Caco-2 (cell line): ENCODE data around the gene ARHGEF2. TPM values are rescaled to one million over a fixed set of nuclear protein-coding genes. Genes with fewer than 3 reads are reported as not detected.
A peak's percentile ranks its signal among the peaks of the same experiment; 100 is the strongest.

ENCODE experiments used
- BruUV-seq: library from RNA; stranded (reverse); fragments of 400-500 nt; replicated peaks from 2 replicates; lab custom pipeline; 2021; lab: Mats Ljungman, UMichigan
- CTCF ChIA-PET: fragments of 300-600 bp; sonication (Branson Sonifier 250); formaldehyde crosslinking; loops from one replicate; lab custom pipeline; 2022; ENCODE audit warnings: antibody characterized with exemption; lab: Charles Lee
- POLR2A ChIA-PET: fragments of 300-600 bp; sonication (Branson Sonifier 250); formaldehyde crosslinking; loops from one replicate; lab custom pipeline; 2022; ENCODE audit warnings: antibody characterized with exemption; lab: Charles Lee
- DNase-seq, 2 experiments: peaks; one replicate each; pipeline versions ENCODE4 v3.0.0 to v3.0.0-alpha.2; 2020 to 2022
- H3K27me3 ChIP-seq: replicated peaks from 2 replicates; pipeline ENCODE4 v1.6.0; 2011; ENCODE audit warnings: low read length; ENCODE audit not compliant: control insufficient read depth, insufficient read depth
- H3K36me3 ChIP-seq: 2 replicates; pipeline ENCODE4 v1.5.1; 2011; ENCODE audit warnings: low read length; ENCODE audit not compliant: control insufficient read depth, insufficient read depth
- H3K4me1 ChIP-seq: fragments of 250-450 bp; sonication (Bioruptor Pico); 2 replicates; pipeline ENCODE4 v1.5.1; 2020; ENCODE audit warnings: mild to moderate bottlenecking
- H3K4me3 ChIP-seq: 2 replicates; pipeline ENCODE4 v1.5.1; 2011; ENCODE audit warnings: low read depth, mild to moderate bottlenecking, control low read depth, low read length
- H3K9me3 ChIP-seq: fragments of 250-450 bp; sonication (Bioruptor Pico); 2 replicates; pipeline ENCODE4 v1.5.1; 2020; ENCODE audit warnings: mild to moderate bottlenecking, moderate library complexity
- H3K27ac Mint-ChIP-seq: one replicate; pipeline ENCODE4 v1.8.0; 2022; ENCODE audit warnings: mixed read lengths; ENCODE audit not compliant: unreplicated experiment
- H3K27me3 Mint-ChIP-seq: one replicate; pipeline ENCODE4 v1.8.0; 2022; ENCODE audit warnings: mixed read lengths; ENCODE audit not compliant: insufficient read depth, unreplicated experiment
- H3K36me3 Mint-ChIP-seq: one replicate; pipeline ENCODE4 v1.8.0; 2022; ENCODE audit warnings: mild to moderate bottlenecking, mixed read lengths; ENCODE audit not compliant: insufficient read depth, unreplicated experiment
- H3K4me1 Mint-ChIP-seq: one replicate; pipeline ENCODE4 v1.8.0; 2022; ENCODE audit warnings: low read depth, mixed read lengths; ENCODE audit not compliant: unreplicated experiment
- H3K4me3 Mint-ChIP-seq: one replicate; pipeline ENCODE4 v1.8.0; 2022; ENCODE audit warnings: mild to moderate bottlenecking, moderate library complexity, mixed read lengths; ENCODE audit not compliant: unreplicated experiment
- H3K9me3 Mint-ChIP-seq: one replicate; pipeline ENCODE4 v1.8.0; 2022; ENCODE audit warnings: mixed read lengths; ENCODE audit not compliant: unreplicated experiment
- intact Hi-C: fragments of 100-400 bp; cut with micrococcal nuclease; formaldehyde crosslinking; loops from one replicate; pipeline ENCODE4 v1.10.0; 2022; ENCODE audit not compliant: unreplicated experiment
- total RNA-seq: library from RNA; stranded (reverse); gene quantifications from 2 replicates; pipeline ENCODE4 v1.2.3, GENCODE V29; 2022
- TF ChIP-seq, protein P1 (sequence below), 2 experiments: fragments of 200-600 bp in 1 of 2; IDR thresholded peaks; 1 replicate in 1 of 2; 2 replicates in 1 of 2; pipeline versions ENCODE4 v1.5.1 to v1.8.0; 2011 to 2022; ENCODE audit warnings: antibody characterized with exemption in 1 of 2, control low read depth in 1 of 2, inconsistent platforms in 1 of 2, low read depth in 1 of 2, low read length in 1 of 2, mild to moderate bottlenecking in 1 of 2, moderate library complexity in 1 of 2; ENCODE audit not compliant: insufficient read depth in 1 of 2, severe bottlenecking in 1 of 2, unreplicated experiment in 1 of 2

The ARHGEF2 gene
- total RNA-seq, 1 experiment from 2014 or later, result 60.3 TPM

GRCh38 chr1:156012051-156012817 lies 33.9 kb upstream of the ARHGEF2 start:
- intact Hi-C loops, result no loop called here
- no peak overlapping the region for H3K27ac Mint-ChIP-seq
- ChIA-PET POLR2A (no interaction called here), CTCF (no interaction called here)
- no peak overlapping the region for H3K4me3 Mint-ChIP-seq
- no peaks in the 10 kb centered on the region for H3K27me3 ChIP-seq
- peaks cover 8% of the 10 kb centered on the region for H3K4me1 Mint-ChIP-seq
- no peak overlapping the region for H3K4me3 ChIP-seq
- no peaks in the 10 kb centered on the region for H3K27me3 Mint-ChIP-seq
- 0 out of 2 replicates have a peak, but pooled peaks cover 1% of the 10 kb centered on the region for H3K36me3 ChIP-seq
- no peak for DNase-seq
- H3K36me3 Mint-ChIP-seq, result peaks cover 54% of the 10 kb centered on the region
- no peaks in the 10 kb centered on the region for H3K9me3 ChIP-seq
- no peaks in the 10 kb centered on the region for H3K9me3 Mint-ChIP-seq
- TF ChIP-seq, protein P1, sequence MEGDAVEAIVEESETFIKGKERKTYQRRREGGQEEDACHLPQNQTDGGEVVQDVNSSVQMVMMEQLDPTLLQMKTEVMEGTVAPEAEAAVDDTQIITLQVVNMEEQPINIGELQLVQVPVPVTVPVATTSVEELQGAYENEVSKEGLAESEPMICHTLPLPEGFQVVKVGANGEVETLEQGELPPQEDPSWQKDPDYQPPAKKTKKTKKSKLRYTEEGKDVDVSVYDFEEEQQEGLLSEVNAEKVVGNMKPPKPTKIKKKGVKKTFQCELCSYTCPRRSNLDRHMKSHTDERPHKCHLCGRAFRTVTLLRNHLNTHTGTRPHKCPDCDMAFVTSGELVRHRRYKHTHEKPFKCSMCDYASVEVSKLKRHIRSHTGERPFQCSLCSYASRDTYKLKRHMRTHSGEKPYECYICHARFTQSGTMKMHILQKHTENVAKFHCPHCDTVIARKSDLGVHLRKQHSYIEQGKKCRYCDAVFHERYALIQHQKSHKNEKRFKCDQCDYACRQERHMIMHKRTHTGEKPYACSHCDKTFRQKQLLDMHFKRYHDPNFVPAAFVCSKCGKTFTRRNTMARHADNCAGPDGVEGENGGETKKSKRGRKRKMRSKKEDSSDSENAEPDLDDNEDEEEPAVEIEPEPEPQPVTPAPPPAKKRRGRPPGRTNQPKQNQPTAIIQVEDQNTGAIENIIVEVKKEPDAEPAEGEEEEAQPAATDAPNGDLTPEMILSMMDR (IDR thresholded peaks at IDR 0.05; ENCODE audit: insufficient read depth in 1 of 2, low read depth in 1 of 2, low read length in 1 of 2, severe bottlenecking in 1 of 2, unreplicated experiment in 1 of 2), result no peak
- BruUV-seq, result no TSS peak
- H3K4me1 ChIP-seq, result no peaks in the 10 kb centered on the region

DNA sequence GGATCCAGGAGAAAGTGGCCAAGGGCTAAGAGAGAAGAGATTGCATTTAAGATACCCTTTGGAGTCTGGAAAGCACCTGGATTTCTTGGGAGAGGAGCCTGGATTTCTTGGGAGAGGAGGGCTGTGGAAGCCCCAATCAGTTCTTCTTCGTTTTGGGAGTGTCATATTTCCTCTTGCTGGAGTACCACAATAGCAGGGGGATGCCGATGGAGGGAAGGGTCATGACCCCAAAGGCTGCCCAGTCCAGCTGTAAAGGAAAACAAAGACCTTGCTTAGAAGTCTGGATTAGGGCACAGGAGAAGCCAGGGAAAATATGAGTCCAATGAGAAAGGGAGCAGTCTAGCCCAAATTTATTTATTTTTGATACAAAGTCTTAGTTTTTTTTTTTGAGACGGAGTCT lies 31.1 kb upstream of the ARHGEF2 start:
- no peaks in the 10 kb centered on the region for H3K27me3 Mint-ChIP-seq
- peak overlapping the region; percentile 39 for H3K27ac Mint-ChIP-seq
- Histone ChIP-seq H3K27me3 (no peaks in the 10 kb centered on the region), H3K9me3 (no peaks in the 10 kb centered on the region), H3K36me3 (no peaks in the 10 kb centered on the region), H3K4me3 (no peak overlapping the region), H3K4me1 (peaks cover 7% of the 10 kb centered on the region)
- no peak for DNase-seq
- TF ChIP-seq, protein P1 (IDR thresholded peaks at IDR 0.05; ENCODE audit: insufficient read depth in 1 of 2, low read depth in 1 of 2, low read length in 1 of 2, severe bottlenecking in 1 of 2, unreplicated experiment in 1 of 2), result no peak
- H3K36me3 Mint-ChIP-seq, result peaks cover 45% of the 10 kb centered on the region
- no peak overlapping the region for H3K4me3 Mint-ChIP-seq
- intact Hi-C loops, result loop anchor here (5.0 kb wide), 1 partner anchor 58 kb away; no protein-coding TSS in a partner anchor
- peaks cover 8% of the 10 kb centered on the region for H3K4me1 Mint-ChIP-seq
- no TSS peak for BruUV-seq
- ChIA-PET CTCF (interaction anchor here (1.2 to 1.3 kb wide), 2 partner anchors 57 to 120 kb away, joined by 4 to 5 read pairs; no protein-coding TSS in a partner anchor), POLR2A (no interaction called here)
- H3K9me3 Mint-ChIP-seq, result no peaks in the 10 kb centered on the region

- H3K4me3 Mint-ChIP-seq, result no peak overlapping the region
- H3K4me1 Mint-ChIP-seq, result peaks cover 10% of the 10 kb centered on the region
- no peaks in the 10 kb centered on the region for H3K9me3 ChIP-seq
- no peaks in the 10 kb centered on the region for H3K9me3 Mint-ChIP-seq
- no peak overlapping the region for H3K4me3 ChIP-seq
- POLR2A ChIA-PET, result interaction anchor here (0.5 kb wide), 1 partner anchor 12 kb away, joined by 7 read pairs; no protein-coding TSS in a partner anchor
- intact Hi-C loops, result loop anchor here (5.0 kb wide), 1 partner anchor 60 kb away; no protein-coding TSS in a partner anchor
- CTCF ChIA-PET, result no interaction called here
- no peaks in the 10 kb centered on the region for H3K27me3 Mint-ChIP-seq
- H3K36me3 ChIP-seq, result no peaks in the 10 kb centered on the region
- TF ChIP-seq, protein P1 (IDR thresholded peaks at IDR 0.05; ENCODE audit: insufficient read depth in 1 of 2, low read depth in 1 of 2, low read length in 1 of 2, severe bottlenecking in 1 of 2, unreplicated experiment in 1 of 2), result no peak
- BruUV-seq, result no TSS peak
- no peak for DNase-seq
- peaks cover 30% of the 10 kb centered on the region for H3K36me3 Mint-ChIP-seq
- peaks cover 7% of the 10 kb centered on the region for H3K4me1 ChIP-seq
- no peak overlapping the region for H3K27ac Mint-ChIP-seq
- H3K27me3 ChIP-seq, result no peaks in the 10 kb centered on the region; the same call in 1 of the 2 replicates
Observed at GRCh38 chr1:156006666-156007376, 28.5 kb upstream of the ARHGEF2 start.
